ENCODE data around the gene CLSTN1. TPM values are rescaled to one million over a fixed set of nuclear protein-coding genes. Genes with fewer than 3 reads are reported as not detected.

The CLSTN1 gene
- total and polyA plus RNA-seq, 4 donors, result 3.1 to 13.4 (median 8.8) TPM

- TF ChIP-seq NR2F2 (IDR thresholded peaks at IDR 0.05) (no peak), EGR1 (IDR thresholded peaks at IDR 0.05; ENCODE audit: low read depth in 2 of 2) (no peak), SP1 (IDR thresholded peaks at IDR 0.05) (no peak), HNF4A (conservative IDR thresholded peaks at IDR 0.05) (no peak), REST (IDR thresholded peaks at IDR 0.05) (no peak), HNF4G (IDR thresholded peaks at IDR 0.05) (no peak), TAF1 (conservative IDR thresholded peaks at IDR 0.05) (no peak), RXRA (IDR thresholded peaks at IDR 0.05) (no peak)
- TF ChIP-seq, protein P1, sequence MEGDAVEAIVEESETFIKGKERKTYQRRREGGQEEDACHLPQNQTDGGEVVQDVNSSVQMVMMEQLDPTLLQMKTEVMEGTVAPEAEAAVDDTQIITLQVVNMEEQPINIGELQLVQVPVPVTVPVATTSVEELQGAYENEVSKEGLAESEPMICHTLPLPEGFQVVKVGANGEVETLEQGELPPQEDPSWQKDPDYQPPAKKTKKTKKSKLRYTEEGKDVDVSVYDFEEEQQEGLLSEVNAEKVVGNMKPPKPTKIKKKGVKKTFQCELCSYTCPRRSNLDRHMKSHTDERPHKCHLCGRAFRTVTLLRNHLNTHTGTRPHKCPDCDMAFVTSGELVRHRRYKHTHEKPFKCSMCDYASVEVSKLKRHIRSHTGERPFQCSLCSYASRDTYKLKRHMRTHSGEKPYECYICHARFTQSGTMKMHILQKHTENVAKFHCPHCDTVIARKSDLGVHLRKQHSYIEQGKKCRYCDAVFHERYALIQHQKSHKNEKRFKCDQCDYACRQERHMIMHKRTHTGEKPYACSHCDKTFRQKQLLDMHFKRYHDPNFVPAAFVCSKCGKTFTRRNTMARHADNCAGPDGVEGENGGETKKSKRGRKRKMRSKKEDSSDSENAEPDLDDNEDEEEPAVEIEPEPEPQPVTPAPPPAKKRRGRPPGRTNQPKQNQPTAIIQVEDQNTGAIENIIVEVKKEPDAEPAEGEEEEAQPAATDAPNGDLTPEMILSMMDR (IDR thresholded peaks at IDR 0.05; ENCODE audit: low read depth, low read length, missing input control), result no peak
- TF ChIP-seq, protein P2, sequence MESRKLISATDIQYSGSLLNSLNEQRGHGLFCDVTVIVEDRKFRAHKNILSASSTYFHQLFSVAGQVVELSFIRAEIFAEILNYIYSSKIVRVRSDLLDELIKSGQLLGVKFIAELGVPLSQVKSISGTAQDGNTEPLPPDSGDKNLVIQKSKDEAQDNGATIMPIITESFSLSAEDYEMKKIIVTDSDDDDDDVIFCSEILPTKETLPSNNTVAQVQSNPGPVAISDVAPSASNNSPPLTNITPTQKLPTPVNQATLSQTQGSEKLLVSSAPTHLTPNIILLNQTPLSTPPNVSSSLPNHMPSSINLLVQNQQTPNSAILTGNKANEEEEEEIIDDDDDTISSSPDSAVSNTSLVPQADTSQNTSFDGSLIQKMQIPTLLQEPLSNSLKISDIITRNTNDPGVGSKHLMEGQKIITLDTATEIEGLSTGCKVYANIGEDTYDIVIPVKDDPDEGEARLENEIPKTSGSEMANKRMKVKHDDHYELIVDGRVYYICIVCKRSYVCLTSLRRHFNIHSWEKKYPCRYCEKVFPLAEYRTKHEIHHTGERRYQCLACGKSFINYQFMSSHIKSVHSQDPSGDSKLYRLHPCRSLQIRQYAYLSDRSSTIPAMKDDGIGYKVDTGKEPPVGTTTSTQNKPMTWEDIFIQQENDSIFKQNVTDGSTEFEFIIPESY (IDR thresholded peaks at IDR 0.05), result no peak
- TF ChIP-seq, protein P3, sequence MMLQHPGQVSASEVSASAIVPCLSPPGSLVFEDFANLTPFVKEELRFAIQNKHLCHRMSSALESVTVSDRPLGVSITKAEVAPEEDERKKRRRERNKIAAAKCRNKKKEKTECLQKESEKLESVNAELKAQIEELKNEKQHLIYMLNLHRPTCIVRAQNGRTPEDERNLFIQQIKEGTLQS (IDR thresholded peaks at IDR 0.05), result no peak
- TF ChIP-seq, protein P4, sequence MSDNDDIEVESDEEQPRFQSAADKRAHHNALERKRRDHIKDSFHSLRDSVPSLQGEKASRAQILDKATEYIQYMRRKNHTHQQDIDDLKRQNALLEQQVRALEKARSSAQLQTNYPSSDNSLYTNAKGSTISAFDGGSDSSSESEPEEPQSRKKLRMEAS (IDR thresholded peaks at IDR 0.05), result no peak
- 89% methylated on average over 5 of the region's 5 CpGs for WGBS
- H3K4me3 ChIP-seq (ENCODE audit: low read depth in 1 of 3, low read length in 3 of 3), result no peak overlapping the region
- no peaks in the 10 kb centered on the region for H3K27me3 ChIP-seq (ENCODE audit: control insufficient read depth in 4 of 4, insufficient read depth in 4 of 4, low read length in 3 of 4)
- no peaks in the 10 kb centered on the region for H3K9me3 ChIP-seq (ENCODE audit: control insufficient read depth in 4 of 4, low read length in 3 of 4)
- peaks cover 0 to 3% (median 0%) of the 10 kb centered on the region in 4 donors for H3K4me1 ChIP-seq (ENCODE audit: control insufficient read depth in 4 of 4, insufficient read depth in 4 of 4, low read length in 3 of 4)
- no peak for DNase-seq (ENCODE audit: low spot score)
- H3K27ac ChIP-seq (ENCODE audit: low read depth in 1 of 2, low read length in 2 of 2), result no peak overlapping the region
- H3K36me3 ChIP-seq (ENCODE audit: control insufficient read depth in 4 of 4, insufficient read depth in 3 of 4, low read depth in 1 of 4, low read length in 3 of 4), result no peaks in the 10 kb centered on the region
- no peak overlapping the region for H3K9ac ChIP-seq (ENCODE audit: low read depth in 1 of 2, low read length in 2 of 2)
These were observed 120.6 kb downstream of the CLSTN1 start for GRCh38 chr1:9703165-9703509.

DNA sequence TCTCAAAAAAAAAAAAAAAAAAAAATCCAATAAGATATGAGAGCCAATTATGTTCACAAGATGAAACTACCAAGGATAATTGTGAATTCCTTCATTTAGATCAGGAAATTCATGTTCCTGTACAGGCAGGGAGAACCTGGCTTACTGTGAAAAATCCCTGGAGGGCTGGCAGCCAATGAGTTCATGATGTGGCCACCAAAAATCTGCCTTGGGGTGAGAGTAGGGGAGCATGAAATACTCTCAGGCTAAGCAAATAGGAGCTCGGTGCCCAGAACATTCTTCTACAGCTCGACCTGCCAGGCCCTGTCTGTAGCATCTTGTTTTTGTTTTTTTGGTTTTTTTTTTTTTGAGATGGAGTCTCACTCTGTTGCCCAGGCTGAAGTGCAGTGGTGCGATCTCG lies 122.1 kb downstream of the CLSTN1 start:
- H3K27me3 ChIP-seq (ENCODE audit: control insufficient read depth in 4 of 4, insufficient read depth in 4 of 4, low read length in 3 of 4), result no peaks in the 10 kb centered on the region
- H3K27ac ChIP-seq (ENCODE audit: low read depth in 1 of 2, low read length in 2 of 2), result no peak overlapping the region
- peaks cover 0 to 3% (median 0%) of the 10 kb centered on the region in 4 donors for H3K4me1 ChIP-seq (ENCODE audit: control insufficient read depth in 4 of 4, insufficient read depth in 4 of 4, low read length in 3 of 4)
- H3K9ac ChIP-seq (ENCODE audit: low read depth in 1 of 2, low read length in 2 of 2), result no peak overlapping the region
- H3K4me3 ChIP-seq (ENCODE audit: low read depth in 1 of 3, low read length in 3 of 3), result no peak overlapping the region
- no peaks in the 10 kb centered on the region for H3K36me3 ChIP-seq (ENCODE audit: control insufficient read depth in 4 of 4, insufficient read depth in 3 of 4, low read depth in 1 of 4, low read length in 3 of 4)
- WGBS, result 88% methylated on average over 4 of the region's 4 CpGs
- no peak for DNase-seq (ENCODE audit: low spot score)
- H3K9me3 ChIP-seq (ENCODE audit: control insufficient read depth in 4 of 4, low read length in 3 of 4), result no peaks in the 10 kb centered on the region
- TF ChIP-seq REST (IDR thresholded peaks at IDR 0.05) (no peak), HNF4G (IDR thresholded peaks at IDR 0.05) (no peak), EGR1 (IDR thresholded peaks at IDR 0.05; ENCODE audit: low read depth in 2 of 2) (no peak), FOXA2 (IDR thresholded peaks at IDR 0.05) (no peak), SP1 (IDR thresholded peaks at IDR 0.05) (no peak), NR2F2 (IDR thresholded peaks at IDR 0.05) (no peak), TAF1 (conservative IDR thresholded peaks at IDR 0.05) (no peak), YY1 (IDR thresholded peaks at IDR 0.05) (no peak), RXRA (IDR thresholded peaks at IDR 0.05) (no peak)
- TF ChIP-seq, protein P2 (IDR thresholded peaks at IDR 0.05), result no peak
- TF ChIP-seq, protein P1 (IDR thresholded peaks at IDR 0.05; ENCODE audit: low read depth, low read length, missing input control), result no peak
- TF ChIP-seq, protein P4 (IDR thresholded peaks at IDR 0.05), result no peak

Measured in liver (tissue), 9 donors.